ENCODE results near the gene SMIM11.
A peak's percentile ranks its signal among the peaks of the same experiment; 100 is the strongest.
"Not testable (repeated sequence)": the region's sequence is repeated elsewhere in the genome, so short reads cannot be mapped to it uniquely, and the experiment has no call there.

SMIM11 gene

GRCh38 chr21:34364921-34365320 is 10.4 kb upstream of the SMIM11 start:
- TF ChIP-seq CREB1 (IDR thresholded peaks at IDR 0.05; ENCODE audit: low read depth) (no peak), TCF12 (IDR thresholded peaks at IDR 0.05; ENCODE audit: low read depth) (no peak), TAF1 (IDR thresholded peaks at IDR 0.05; ENCODE audit: low read depth) (no peak), ZBTB7A (IDR thresholded peaks at IDR 0.05; ENCODE audit: low read depth) (no peak), FOXM1 (IDR thresholded peaks at IDR 0.05; ENCODE audit: borderline replicate concordance, low read depth) (no peak), CEBPB (IDR thresholded peaks at IDR 0.05) (no peak), EP300 (IDR thresholded peaks at IDR 0.05; ENCODE audit: borderline replicate concordance) (no peak)
- TF ChIP-seq, protein P1, sequence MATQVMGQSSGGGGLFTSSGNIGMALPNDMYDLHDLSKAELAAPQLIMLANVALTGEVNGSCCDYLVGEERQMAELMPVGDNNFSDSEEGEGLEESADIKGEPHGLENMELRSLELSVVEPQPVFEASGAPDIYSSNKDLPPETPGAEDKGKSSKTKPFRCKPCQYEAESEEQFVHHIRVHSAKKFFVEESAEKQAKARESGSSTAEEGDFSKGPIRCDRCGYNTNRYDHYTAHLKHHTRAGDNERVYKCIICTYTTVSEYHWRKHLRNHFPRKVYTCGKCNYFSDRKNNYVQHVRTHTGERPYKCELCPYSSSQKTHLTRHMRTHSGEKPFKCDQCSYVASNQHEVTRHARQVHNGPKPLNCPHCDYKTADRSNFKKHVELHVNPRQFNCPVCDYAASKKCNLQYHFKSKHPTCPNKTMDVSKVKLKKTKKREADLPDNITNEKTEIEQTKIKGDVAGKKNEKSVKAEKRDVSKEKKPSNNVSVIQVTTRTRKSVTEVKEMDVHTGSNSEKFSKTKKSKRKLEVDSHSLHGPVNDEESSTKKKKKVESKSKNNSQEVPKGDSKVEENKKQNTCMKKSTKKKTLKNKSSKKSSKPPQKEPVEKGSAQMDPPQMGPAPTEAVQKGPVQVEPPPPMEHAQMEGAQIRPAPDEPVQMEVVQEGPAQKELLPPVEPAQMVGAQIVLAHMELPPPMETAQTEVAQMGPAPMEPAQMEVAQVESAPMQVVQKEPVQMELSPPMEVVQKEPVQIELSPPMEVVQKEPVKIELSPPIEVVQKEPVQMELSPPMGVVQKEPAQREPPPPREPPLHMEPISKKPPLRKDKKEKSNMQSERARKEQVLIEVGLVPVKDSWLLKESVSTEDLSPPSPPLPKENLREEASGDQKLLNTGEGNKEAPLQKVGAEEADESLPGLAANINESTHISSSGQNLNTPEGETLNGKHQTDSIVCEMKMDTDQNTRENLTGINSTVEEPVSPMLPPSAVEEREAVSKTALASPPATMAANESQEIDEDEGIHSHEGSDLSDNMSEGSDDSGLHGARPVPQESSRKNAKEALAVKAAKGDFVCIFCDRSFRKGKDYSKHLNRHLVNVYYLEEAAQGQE (IDR thresholded peaks at IDR 0.05; ENCODE audit: low read depth): no peak
- TF ChIP-seq, protein P2, sequence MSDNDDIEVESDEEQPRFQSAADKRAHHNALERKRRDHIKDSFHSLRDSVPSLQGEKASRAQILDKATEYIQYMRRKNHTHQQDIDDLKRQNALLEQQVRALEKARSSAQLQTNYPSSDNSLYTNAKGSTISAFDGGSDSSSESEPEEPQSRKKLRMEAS (IDR thresholded peaks at IDR 0.05): no peak
- TF ChIP-seq, protein P3, sequence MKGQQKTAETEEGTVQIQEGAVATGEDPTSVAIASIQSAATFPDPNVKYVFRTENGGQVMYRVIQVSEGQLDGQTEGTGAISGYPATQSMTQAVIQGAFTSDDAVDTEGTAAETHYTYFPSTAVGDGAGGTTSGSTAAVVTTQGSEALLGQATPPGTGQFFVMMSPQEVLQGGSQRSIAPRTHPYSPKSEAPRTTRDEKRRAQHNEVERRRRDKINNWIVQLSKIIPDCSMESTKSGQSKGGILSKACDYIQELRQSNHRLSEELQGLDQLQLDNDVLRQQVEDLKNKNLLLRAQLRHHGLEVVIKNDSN (IDR thresholded peaks at IDR 0.05): no peak

DNA sequence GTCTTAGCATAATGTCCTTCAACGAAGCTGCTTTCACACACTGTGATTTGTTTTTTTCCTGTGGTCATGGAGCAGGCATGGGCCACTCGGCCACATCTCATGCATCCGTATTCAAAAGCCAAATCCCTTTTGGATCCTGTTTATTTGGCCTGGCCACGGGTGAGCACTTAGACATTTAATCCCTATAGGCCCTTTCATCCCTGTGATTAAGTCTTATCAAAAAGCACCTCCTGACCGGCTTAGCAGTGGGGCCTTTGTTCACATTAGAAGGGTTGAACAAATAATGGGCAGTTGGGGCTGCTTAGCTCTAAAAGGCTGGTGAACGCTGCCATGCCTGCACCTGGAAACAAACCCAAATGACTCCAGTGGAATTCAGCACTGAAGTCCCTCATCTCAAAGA is 9.5 kb upstream of the SMIM11 start:
- TF ChIP-seq EP300 (IDR thresholded peaks at IDR 0.05; ENCODE audit: borderline replicate concordance) (no peak), TCF12 (IDR thresholded peaks at IDR 0.05; ENCODE audit: low read depth) (no peak), NFIC (IDR thresholded peaks at IDR 0.05) (no peak), ZBTB7A (IDR thresholded peaks at IDR 0.05; ENCODE audit: low read depth) (no peak), TAF1 (IDR thresholded peaks at IDR 0.05; ENCODE audit: low read depth) (no peak), RAD21 (IDR thresholded peaks at IDR 0.05; ENCODE audit: low read depth) (no peak), YY1 (IDR thresholded peaks at IDR 0.05; ENCODE audit: low read depth) (no peak), TEAD4 (IDR thresholded peaks at IDR 0.05) (no peak)
- TF ChIP-seq, protein P2 (IDR thresholded peaks at IDR 0.05): no peak
- TF ChIP-seq, protein P3 (IDR thresholded peaks at IDR 0.05): no peak
- TF ChIP-seq, protein P1 (IDR thresholded peaks at IDR 0.05; ENCODE audit: low read depth): no peak

DNA sequence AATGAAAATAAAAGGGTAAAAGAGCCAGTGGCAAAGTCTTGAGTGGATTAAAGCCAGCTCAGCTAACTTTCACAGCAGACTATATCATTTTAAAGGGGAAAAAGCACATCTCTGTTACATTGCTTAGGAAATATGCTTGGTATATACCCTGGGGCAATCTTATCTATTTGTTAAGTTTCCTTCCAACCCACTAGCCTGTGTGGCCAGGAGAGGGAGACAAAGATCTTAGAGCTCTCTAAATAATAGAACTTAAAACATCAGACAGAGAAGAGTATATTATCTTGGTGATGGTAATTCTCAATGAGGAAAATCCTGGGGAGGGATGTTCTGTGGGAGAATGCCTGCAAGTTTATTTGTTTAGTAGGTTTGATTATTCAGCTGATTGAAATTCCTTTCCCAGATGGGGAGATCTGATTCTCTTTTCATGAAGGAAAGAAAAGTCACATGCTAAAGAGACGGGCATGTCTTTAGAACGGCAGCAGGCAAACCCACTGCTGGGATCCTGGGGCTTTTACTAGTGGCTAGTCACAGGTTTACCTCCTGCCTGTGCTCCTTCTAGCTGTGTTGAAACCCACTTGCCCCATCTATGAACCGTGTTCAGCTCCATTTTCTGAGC is 7.9 kb upstream of the SMIM11 start:
- TF ChIP-seq ZBTB7A (IDR thresholded peaks at IDR 0.05; ENCODE audit: low read depth) (no peak), RAD21 (IDR thresholded peaks at IDR 0.05; ENCODE audit: low read depth) (peak; percentile 47)

DNA sequence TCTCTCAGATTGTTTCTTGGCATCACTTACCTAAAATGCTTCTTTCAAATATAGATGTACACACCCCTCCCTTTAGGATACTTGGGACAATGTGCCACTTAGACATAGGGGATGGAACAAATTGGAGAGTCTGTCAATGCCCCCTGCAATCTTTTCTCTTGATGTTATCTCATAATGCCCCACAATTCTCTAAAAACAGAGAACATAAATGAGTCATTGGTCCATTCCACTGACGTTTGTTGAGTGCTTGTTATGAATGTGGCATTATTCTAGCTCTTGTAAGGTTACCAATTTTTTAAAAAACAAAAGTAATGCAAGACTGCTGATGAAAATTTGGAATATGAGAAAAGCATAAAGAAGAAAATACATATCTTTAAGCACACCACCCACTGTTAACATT is 5.6 kb upstream of the SMIM11 start:
- TF ChIP-seq TCF12 (IDR thresholded peaks at IDR 0.05; ENCODE audit: low read depth) (no peak), RAD21 (IDR thresholded peaks at IDR 0.05; ENCODE audit: low read depth) (no peak), ZBTB7A (IDR thresholded peaks at IDR 0.05; ENCODE audit: low read depth) (no peak), EP300 (IDR thresholded peaks at IDR 0.05; ENCODE audit: borderline replicate concordance) (no peak), NFIC (IDR thresholded peaks at IDR 0.05) (no peak)

DNA sequence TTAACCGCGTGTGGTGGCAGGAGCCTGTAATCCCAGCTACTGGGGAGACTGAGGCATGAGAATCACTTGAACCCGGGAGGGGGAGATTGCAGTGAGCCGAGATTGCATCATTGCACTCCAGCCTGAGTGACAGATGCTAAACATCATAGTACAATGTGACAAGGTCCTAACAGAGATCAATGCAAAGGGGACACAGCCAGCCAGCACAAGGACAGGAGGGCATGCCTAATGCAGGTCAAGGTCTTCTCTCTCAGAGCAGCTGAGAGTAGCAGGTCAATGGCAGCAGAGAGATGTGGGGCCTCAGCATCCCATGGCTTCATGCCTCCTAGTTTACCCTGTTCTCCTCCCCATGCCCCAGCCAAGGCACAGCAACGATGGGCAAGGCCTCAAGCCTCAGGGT is 3.0 kb upstream of the SMIM11 start:
- no peak for TF ChIP-seq FOXM1 (IDR thresholded peaks at IDR 0.05; ENCODE audit: borderline replicate concordance, low read depth)

DNA sequence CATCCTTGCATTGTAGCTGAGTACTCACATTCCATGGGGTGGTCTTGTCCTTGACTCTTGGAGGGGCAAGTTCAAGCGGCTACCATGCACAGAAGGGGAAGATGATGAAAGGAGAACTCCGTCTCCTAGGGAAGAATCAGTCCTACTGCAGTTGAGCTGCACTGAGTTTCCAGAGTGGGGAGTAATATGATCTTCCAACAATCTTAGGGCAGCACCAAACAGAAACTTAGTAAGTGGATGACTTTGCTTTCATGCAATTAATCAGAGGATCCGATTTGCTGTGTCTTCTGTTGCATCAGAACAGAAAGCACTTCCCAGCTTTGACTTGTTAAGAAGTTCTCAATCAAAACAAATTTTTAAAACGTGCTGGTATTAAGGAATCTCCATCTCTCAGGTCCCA is 48.5 kb downstream of the SMIM11 start, which contains the start of gene SMIM34:
Gene SMIM34, minus strand, starts transcription at position 147 of the 400 bp plus-strand sequence. Its CDS starts 112 bp downstream, at position 35.
- TF ChIP-seq TCF12, TAF1 (IDR thresholded peaks at IDR 0.05; ENCODE audit: low read depth): not testable (repeated sequence)
- TF ChIP-seq, protein P2 (IDR thresholded peaks at IDR 0.05): not testable (repeated sequence)
